Esophagus muscularis mucosa (tissue), 4 donors: ENCODE measurements around the gene FAM227B. TPM values are rescaled to one million over a fixed set of nuclear protein-coding genes. Genes with fewer than 3 reads are reported as not detected.

Source experiments
- DNase-seq: peaks from one replicate; pipeline ENCODE4 v3.0.0-alpha.2; 2017; ENCODE audit errors: extremely low spot score
- H3K27ac ChIP-seq, 4 donors: fragments of 200-600 bp; sonication (generic); replicated peaks in 1 of 4; 1 replicate in 3 of 4; 2 replicates in 1 of 4; pipeline ENCODE4 v1.5.1; 2016 to 2019; ENCODE audit warnings: mild to moderate bottlenecking in 1 of 4
- H3K27me3 ChIP-seq, 4 donors: fragments of 200-600 bp; sonication (generic); one replicate each; pipeline versions ENCODE4 v1.5.1 to v1.6.0; 2016 to 2019
- H3K36me3 ChIP-seq, 4 donors: fragments of 200-600 bp; sonication (generic); one replicate each; pipeline ENCODE4 v1.5.1; 2016 to 2019
- H3K4me1 ChIP-seq, 4 donors: fragments of 200-600 bp; sonication (generic); one replicate each; pipeline ENCODE4 v1.5.1; 2016 to 2019
- H3K4me3 ChIP-seq, 4 donors: fragments of 200-600 bp; sonication (generic); 1 replicate in 2 of 4; 2 replicates in 2 of 4; pipeline ENCODE4 v1.5.1; 2016 to 2019; ENCODE audit warnings: mild to moderate bottlenecking in 4 of 4, moderate library complexity in 1 of 4
- H3K9me3 ChIP-seq, 4 donors: fragments of 200-600 bp; sonication (generic); 1 replicate in 3 of 4; 2 replicates in 1 of 4; pipeline ENCODE4 v1.5.1; 2016 to 2019
- EP300 ChIP-seq: sonication (generic); formaldehyde crosslinking; IDR thresholded peaks from one replicate; pipeline ENCODE4 v1.6.1; 2017; ENCODE audit warnings: antibody characterized with exemption
- POLR2A ChIP-seq: fragments of 450-650 bp; IDR thresholded peaks from one replicate; pipeline ENCODE4 v1.6.1; 2017; ENCODE audit warnings: antibody characterized with exemption, moderate library complexity, mild to moderate bottlenecking, low read depth
- POLR2AphosphoS5 ChIP-seq, 2 donors: sonication (generic); formaldehyde crosslinking; IDR thresholded peaks; one replicate each; pipeline ENCODE4 v1.6.1; 2017; ENCODE audit warnings: antibody characterized with exemption in 2 of 2
- WGBS: methylation state at CpG from one replicate; pipeline ENCODE4 v1.1.5; 2018; 5-methylcytosine and 5-hydroxymethylcytosine counted together
- intact Hi-C: fragments of 100-400 bp; cut with DNase I; formaldehyde crosslinking; loops from one replicate; pipeline ENCODE4 v1.15.1; 2023
- total RNA-seq, 4 donors: library from RNA; depleted of rRNA; stranded (reverse); fragments of >200 nt; gene quantifications; one replicate each; pipeline versions ENCODE4 v1.1.0 to v1.2.1, GENCODE V29; 2016
- TF ChIP-seq, protein P1 (sequence below), 3 experiments: fragments of 200-600 bp in 2 of 3; fragments of 450-650 bp in 1 of 3; sonication (generic) in 2 of 3; IDR thresholded peaks; one replicate each; pipeline ENCODE4 v1.5.1; 2017 to 2019; ENCODE audit warnings: antibody characterized with exemption in 3 of 3, mild to moderate bottlenecking in 2 of 3, moderate library complexity in 1 of 3

FAM227B gene
- total RNA-seq, 4 donors from 2014 or later: 5.8 to 13.7 (median 10.3) TPM

DNA sequence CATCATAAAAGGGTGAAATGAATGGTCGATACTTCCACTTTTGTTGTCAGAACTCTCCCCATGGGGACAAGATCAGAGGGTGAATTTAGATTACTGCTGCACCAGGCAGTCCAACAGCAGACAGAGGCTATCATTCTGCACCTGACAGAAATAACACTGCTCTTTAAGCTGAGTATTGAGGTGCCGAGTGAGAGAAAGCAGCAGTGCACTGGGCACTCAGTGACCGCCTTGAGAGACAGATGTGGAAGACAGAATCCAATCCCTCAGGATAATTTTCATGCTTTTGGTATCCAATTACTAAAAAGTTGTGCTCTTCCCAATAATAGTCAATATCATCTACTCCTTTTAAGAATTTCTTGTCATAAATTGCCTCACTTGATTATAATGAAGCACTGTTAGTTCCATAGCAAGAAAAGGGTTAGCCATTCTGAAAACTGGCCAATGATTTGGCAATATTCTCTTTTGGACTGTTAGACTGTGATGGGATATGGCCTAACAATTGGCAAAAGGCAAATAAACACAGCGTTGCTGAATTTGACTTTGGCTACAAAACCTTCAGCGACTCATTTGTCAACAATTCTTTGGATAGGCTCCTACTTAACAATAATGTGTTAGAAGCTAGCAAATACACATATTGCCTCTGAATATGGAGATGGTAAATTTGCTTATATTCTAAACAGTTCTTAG lies 192.1 kb downstream of the FAM227B start:
- WGBS: 41% methylated on average over 5 of the region's 5 CpGs
- intact Hi-C loops: loop anchor here (10.0 kb wide), 1 partner anchor 476 kb away; no protein-coding TSS in a partner anchor
- H3K4me1 ChIP-seq: peaks cover 14 to 54% (median 48%) of the 10 kb centered on the region in 4 donors
- peak overlapping the region; percentile 65 to 75 (median 72) for H3K27ac ChIP-seq
- H3K4me3 ChIP-seq: peak overlapping the region; percentile 50 to 66 (median 58)
- no peaks in the 10 kb centered on the region for H3K9me3 ChIP-seq
- TF ChIP-seq, protein P1, sequence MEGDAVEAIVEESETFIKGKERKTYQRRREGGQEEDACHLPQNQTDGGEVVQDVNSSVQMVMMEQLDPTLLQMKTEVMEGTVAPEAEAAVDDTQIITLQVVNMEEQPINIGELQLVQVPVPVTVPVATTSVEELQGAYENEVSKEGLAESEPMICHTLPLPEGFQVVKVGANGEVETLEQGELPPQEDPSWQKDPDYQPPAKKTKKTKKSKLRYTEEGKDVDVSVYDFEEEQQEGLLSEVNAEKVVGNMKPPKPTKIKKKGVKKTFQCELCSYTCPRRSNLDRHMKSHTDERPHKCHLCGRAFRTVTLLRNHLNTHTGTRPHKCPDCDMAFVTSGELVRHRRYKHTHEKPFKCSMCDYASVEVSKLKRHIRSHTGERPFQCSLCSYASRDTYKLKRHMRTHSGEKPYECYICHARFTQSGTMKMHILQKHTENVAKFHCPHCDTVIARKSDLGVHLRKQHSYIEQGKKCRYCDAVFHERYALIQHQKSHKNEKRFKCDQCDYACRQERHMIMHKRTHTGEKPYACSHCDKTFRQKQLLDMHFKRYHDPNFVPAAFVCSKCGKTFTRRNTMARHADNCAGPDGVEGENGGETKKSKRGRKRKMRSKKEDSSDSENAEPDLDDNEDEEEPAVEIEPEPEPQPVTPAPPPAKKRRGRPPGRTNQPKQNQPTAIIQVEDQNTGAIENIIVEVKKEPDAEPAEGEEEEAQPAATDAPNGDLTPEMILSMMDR (IDR thresholded peaks at IDR 0.05): no peak
- peak in 1 of 2 donors; percentile 68 for TF ChIP-seq POLR2AphosphoS5 (IDR thresholded peaks at IDR 0.05)
- no peaks in the 10 kb centered on the region for H3K27me3 ChIP-seq
- DNase-seq: no peak
- H3K36me3 ChIP-seq: no peaks in the 10 kb centered on the region

DNA sequence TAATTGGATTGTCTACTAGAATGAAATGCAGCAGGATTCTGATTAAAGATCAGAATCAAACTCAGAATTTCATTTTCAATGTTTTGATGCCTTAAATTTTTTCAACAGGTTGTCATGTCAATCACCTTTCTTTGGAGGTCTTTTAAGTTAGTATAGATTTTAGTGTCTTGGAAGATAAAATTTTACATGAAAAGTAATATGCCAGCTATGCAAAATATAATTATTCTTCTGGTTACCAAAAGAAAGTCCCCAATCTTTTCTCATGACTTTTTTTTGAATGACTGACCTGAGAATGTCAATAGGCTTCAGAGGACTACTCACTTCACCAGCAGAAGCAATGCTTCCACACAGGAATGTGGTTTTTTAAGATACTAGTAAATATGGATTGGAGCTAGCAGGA lies 193.2 kb downstream of the FAM227B start:
- Histone ChIP-seq H3K27me3 (no peaks in the 10 kb centered on the region), H3K4me3 (peak overlapping the region; percentile 50 to 66 (median 58)), H3K27ac (peak overlapping the region; percentile 65 to 75 (median 72)), H3K4me1 (peaks cover 14 to 47% (median 43%) of the 10 kb centered on the region in 4 donors), H3K9me3 (no peaks in the 10 kb centered on the region), H3K36me3 (no peaks in the 10 kb centered on the region)
- DNase-seq: no peak
- intact Hi-C loops: loop anchor here (10.0 kb wide), 1 partner anchor 477 kb away; no protein-coding TSS in a partner anchor
- no peak for TF ChIP-seq POLR2AphosphoS5 (IDR thresholded peaks at IDR 0.05)
- no peak for TF ChIP-seq POLR2A
- TF ChIP-seq EP300: no peak
- TF ChIP-seq, protein P1 (IDR thresholded peaks at IDR 0.05): no peak

DNA sequence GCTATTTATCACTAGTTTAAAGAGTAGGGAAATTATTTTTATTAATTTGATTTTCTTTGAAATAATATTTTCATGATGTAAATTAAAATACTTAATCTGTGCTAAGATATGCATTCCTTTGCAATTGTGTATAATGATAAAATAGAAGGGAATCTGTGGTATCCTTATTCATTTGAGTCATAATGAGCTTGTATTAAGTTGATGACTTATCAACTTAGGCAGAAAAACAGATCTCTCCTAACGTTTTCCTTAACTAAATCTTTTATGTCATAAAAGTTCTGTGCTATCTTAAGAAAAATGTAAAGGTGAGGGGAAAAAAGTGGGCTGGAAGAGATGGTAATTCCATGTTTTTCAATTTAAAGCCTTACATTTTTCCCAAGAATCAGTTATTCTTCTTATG lies 195.7 kb downstream of the FAM227B start:
- WGBS: 8% methylated on average over 1 of the region's 1 CpG
- no peaks in the 10 kb centered on the region for H3K36me3 ChIP-seq
- peak overlapping the region; percentile 65 to 75 (median 72) for H3K27ac ChIP-seq
- peaks cover 11 to 46% (median 28%) of the 10 kb centered on the region in 4 donors for H3K4me1 ChIP-seq
- intact Hi-C loops: loop anchor here (5.0 to 10.0 kb wide), 4 partner anchors 480 to 722 kb away; no protein-coding TSS in a partner anchor
- TF ChIP-seq EP300 (no peak), POLR2A (no peak)
- peak overlapping the region; percentile 50 to 66 (median 58) for H3K4me3 ChIP-seq
- no peaks in the 10 kb centered on the region for H3K27me3 ChIP-seq
- no peak for DNase-seq
- H3K9me3 ChIP-seq: no peaks in the 10 kb centered on the region

DNA sequence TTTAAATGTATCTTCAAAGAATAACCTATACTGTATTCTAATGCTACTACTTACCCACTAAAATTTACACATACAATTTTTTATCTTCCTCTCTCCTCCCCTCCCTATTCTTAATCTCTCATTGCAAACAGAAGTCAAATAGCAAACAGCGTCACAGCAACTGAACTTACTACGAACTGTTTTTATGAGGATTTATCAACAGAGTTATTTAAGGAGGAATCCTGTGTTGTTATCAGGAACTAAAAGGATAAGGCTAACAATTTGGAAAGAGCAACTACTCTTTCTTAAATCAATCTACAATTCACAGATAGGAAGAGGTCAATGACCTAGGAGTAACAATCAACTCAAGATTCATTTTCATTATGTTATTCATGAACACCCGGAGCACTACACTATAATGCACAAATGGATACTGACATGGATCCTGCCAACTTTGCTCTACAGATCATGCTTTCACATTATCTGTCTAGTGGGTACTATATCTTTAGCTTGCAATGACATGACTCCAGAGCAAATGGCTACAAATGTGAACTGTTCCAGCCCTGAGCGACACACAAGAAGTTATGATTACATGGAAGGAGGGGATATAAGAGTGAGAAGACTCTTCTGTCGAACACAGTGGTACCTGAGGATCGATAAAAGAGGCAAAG lies 196.6 kb downstream of the FAM227B start:
- no peaks in the 10 kb centered on the region for H3K27me3 ChIP-seq
- TF ChIP-seq, protein P1 (IDR thresholded peaks at IDR 0.05): no peak
- no peak for TF ChIP-seq POLR2A
- no peak for TF ChIP-seq POLR2AphosphoS5 (IDR thresholded peaks at IDR 0.05)
- TF ChIP-seq EP300: no peak
- no peak for DNase-seq
- H3K9me3 ChIP-seq: no peaks in the 10 kb centered on the region
- intact Hi-C loops: loop anchor here (5.0 to 10.0 kb wide), 4 partner anchors 481 to 723 kb away; no protein-coding TSS in a partner anchor
- no peaks in the 10 kb centered on the region for H3K36me3 ChIP-seq
- peak overlapping the region; percentile 50 to 66 (median 58) for H3K4me3 ChIP-seq
- WGBS: 25% methylated on average over 6 of the region's 6 CpGs
- H3K27ac ChIP-seq: peak overlapping the region; percentile 65 to 75 (median 72)
- H3K4me1 ChIP-seq: peaks cover 4 to 37% (median 19%) of the 10 kb centered on the region in 4 donors

DNA sequence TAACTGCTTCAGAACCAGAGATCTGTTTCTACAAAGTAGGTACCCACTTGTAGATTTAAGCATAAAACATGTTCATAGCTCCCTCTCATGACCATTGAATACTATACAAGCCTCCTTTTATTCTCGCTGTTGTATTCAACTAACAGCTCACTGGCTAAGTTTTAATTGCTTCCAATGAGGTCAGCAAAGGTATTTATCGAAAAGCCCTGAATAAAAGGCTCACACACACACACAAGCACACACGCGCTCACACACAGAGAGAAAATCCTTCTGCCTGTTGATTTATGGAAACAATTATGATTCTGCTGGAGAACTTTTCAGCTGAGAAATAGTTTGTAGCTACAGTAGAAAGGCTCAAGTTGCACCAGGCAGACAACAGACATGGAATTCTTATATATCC lies 197.6 kb downstream of the FAM227B start, which contains the start of gene FGF7:
FGF7 (plus strand) TSS at position 222 of the 400 bp plus-strand sequence. CDS start 1,056 bp downstream, outside the sequence.
- whole genome bisulfite sequencing: 43% methylated on average over 4 of the region's 4 CpGs
- intact Hi-C loops: loop anchor here (5.0 to 10.0 kb wide), 4 partner anchors 482 to 724 kb away; no protein-coding TSS in a partner anchor
- no peaks in the 10 kb centered on the region for H3K9me3 ChIP-seq
- TF ChIP-seq EP300: no peak
- peak; percentile 22 to 82 for TF ChIP-seq POLR2AphosphoS5 (IDR thresholded peaks at IDR 0.05)
- TF ChIP-seq POLR2A: peak; percentile 57
- TF ChIP-seq, protein P1 (IDR thresholded peaks at IDR 0.05): peak in 2 of 3 experiments; percentile 17 to 26
- peak within 1 kb of the TSS; percentile 50 to 66 (median 58) for H3K4me3 ChIP-seq
- peak within 1 kb of the TSS; percentile 65 to 75 (median 72) for H3K27ac ChIP-seq
- H3K4me1 ChIP-seq: peaks cover 4 to 27% (median 15%) of the 10 kb centered on the region in 4 donors
- no peak for DNase-seq
- H3K27me3 ChIP-seq: no peaks in the 10 kb centered on the region
- no peaks in the 10 kb centered on the region for H3K36me3 ChIP-seq
